Inflammatory macrophage treated with lipopolysaccharide for 1 hour (primary cell): Measurements from ENCODE around the gene TRIM46.
A peak's percentile ranks its signal among the peaks of the same experiment; 100 is the strongest.

Experiments used
- DNase-seq, 2 donors: peaks; one replicate each; pipeline ENCODE4 v3.0.0-alpha.2; 2020 to 2022

The TRIM46 gene

DNA sequence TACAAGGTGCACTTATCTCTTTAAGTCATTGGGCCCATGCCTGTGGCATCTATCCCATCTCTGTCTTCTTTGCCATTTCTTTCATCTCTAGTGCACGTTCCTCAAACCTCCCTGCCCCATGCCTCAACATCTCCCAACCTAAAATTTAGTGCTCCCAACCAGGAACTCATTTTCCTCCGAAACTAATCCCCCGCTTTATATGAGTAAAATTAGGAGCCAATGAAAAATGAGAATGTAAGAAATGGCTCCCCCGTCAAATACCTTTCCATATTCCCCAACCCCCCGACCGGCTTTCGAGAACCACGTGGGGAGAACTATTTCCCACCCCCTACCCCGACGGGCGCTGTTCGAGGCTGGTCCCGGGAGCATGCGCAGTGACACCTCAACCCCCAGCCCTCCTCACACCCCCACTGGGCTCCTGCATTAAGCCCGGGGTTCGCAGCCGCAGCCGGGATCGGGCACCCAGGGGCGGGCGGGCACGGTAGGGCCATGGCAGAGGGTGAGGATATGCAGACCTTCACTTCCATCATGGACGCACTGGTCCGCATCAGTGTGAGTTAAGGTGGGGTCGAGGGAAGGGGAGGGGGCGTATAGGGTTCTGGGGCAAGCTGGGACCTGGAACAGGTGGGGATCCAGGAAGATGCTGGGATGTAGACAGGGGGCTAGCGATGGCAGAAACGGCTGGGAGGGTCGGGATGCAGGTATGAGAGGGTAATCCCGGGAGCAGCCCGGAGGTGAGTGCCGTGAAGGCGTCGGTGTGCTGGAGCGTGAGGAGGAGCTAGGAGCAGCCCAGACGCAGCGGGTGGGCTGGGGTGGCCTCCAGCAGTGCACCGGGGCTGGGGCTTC lies at the start of gene TRIM46:
Gene TRIM46 (plus strand): TSS at position 372 of the 846 bp plus-strand sequence. CDS start 118 bp downstream, at position 490.
- DNase-seq: no peak

DNA sequence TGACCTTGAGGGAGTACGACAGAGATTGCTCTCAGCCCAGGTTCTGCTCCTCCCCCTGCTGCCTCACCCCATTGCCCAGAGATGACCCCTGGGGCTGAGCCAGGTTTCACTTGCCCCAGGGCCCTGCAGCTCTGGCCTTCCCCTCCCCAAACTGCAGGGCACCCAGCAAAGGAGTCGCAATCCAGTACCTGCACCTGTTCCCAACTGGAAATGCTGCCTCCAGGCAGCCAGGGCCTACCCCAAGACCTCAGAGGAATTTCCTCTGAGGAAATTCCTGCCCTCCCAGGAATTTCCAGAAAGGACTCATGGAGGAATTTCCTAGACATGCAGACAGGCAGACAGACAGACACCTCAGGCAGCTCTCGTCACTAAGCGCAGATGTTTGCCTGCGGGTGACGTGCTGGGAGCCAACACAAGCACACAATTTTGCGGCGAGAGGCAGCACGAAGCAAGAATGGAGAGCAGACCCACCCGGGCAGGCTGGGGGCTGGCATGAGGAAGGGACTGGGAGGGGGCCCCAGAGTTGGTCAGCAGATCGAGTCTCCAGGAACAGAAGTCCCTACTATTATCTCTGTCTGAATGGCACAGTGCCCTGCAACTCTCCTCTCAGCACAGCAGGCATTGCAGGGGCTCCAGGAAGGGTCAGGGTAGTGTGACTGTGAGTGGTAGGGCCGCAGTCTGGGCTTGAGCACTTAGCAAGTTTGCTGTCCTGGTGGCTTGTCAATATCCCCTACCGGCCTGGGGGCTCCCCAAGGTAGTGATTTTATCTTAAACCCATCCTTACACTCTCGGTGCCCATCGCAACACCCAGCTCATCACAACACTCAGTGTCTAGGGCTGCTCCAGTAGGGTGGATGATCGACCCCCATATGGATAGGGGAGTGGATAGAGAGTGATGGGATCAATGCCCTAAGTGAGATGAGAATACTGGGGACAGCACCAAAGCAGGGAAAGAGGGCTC lies 48.9 kb upstream of the TRIM46 start:
- peak in 1 of 2 donors; percentile 39 for DNase-seq

GRCh38 chr1:155125511-155125945 lies 48.1 kb upstream of the TRIM46 start:
- DNase-seq: no peak

DNA sequence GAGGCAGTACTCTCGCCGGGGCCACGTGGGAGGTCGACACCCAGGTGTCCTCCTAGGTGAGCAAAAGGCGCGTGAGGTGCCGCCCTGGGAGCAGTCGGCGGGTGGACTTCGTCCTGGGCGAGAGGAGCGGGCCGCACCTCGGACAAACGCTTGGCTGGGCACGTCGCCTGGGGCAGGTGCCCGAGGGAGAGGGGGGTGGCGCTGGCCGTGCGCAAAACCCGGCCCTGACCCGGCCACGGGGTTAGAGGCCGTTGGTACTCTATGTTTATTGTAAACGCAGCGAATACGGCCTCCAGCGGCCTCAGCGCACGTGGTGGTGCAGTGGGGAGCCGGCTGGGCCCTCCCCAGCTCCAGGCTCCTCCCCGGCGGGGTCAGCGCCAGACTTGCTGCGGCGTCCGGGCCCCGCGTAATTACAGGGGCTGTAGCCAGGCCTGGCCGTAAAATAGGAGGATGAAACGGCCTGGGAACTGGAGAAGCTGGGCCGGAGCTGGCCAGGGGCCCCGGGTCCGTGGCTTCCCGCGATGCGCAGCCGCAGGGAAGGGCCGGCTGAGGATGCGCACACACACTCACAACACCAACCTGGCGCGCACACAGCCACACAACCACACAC lies 47.6 kb upstream of the TRIM46 start:
- no peak for DNase-seq

DNA sequence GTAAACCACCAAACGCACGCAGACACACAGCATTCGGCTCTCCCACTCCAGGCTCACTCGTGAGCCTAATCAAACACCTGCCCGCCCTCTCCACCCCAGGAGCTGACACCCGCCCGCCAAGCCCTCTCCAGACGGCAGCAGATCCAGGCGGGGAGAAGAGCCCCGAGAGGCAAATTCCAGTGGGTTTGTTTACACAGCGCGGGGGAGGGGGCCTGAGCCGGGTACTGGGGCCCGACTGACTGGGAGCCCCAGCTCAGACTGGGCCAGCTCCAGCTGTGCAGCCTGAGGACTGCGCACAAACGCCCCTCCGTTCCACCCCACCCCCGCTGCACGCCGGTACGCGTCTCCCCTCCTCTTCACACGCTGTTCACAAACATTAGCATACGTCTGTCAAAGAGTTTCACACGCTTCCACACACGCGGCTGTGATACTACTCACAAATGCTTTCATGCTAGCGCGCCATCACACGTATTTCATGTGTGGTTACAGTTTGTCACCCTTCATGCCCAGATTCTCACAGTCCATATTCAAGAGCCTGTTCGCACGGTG lies 47.0 kb upstream of the TRIM46 start:
- no peak for DNase-seq

DNA sequence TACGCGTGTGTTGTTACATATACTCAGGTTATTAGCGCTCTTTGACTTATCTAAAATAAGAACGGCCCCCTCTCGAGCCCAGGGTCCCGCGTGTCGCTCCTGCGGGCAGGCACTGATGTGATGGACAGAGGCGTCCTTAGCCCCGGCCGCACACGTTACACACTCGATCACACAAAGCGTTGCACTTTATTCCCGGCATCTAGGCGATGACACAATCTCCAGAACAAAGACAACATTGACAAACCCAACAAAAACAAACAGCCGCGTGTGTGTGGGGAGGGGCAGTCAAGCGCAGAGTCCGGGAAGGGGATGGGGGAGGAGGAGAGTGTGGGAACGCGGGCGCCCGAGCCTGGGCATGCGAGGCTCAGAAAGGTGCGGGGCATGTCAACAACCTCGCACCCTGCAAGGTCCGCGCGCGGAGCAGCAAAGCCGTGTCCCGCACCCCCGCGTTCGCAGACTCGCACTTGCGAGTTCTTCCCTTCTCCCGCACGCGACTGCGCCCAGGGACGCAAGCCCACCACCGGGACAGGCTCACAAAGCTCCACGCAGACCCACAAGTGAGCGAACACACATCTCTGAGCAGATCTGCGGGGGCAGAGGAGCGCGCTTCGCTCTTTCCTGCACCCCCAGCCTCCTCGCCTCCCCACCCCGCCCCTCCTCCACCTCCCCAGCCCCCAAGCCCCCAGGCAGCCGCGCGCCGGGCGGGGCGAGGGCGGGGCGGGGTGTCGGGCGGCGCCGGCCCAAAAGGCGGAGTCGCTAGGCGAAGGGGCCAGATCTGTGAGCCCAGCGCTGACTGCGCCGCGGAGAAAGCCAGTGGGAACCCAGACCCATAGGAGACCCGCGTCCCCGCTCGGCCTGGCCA lies 46.3 kb upstream of the TRIM46 start, which contains the start of gene EFNA1:
Gene EFNA1 (plus strand): TSS at position 772 of the 862 bp plus-strand sequence. CDS start 102 bp downstream, outside the sequence.
- no peak for DNase-seq

DNA sequence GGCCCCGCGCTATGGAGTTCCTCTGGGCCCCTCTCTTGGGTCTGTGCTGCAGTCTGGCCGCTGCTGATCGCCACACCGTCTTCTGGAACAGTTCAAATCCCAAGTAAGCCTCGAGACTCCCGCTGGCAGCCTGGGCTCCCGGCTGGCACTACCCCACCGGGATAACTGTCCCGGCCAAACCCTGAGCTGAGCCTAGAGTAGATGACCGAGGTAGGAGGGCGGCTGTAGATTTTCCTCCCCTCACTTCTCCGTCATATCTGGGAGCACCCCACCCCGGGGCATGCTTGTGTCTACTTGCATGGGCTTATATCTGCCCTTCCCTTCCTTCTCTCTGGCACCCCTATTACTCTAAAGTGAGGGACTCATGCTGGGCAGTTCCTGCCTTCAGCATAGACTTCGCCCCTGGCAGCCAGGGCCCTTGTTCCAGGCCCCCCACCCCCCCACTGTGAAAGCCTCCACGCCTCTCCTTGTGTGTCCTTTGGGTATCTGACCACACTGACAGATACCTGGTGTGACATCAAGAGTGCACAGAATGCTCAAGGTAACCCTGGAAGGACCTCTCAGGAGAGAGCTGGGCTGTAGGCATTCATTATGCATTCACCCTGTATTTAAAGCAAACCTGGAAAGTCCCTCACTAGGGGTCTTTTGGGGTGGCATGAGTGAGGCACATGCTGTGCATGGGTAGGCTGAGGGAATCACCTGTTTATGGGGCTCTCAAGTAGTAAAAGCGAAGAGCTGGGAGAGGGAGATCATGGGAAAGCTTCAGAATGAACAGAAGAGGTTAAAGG lies 45.5 kb upstream of the TRIM46 start:
- no peak for DNase-seq

DNA sequence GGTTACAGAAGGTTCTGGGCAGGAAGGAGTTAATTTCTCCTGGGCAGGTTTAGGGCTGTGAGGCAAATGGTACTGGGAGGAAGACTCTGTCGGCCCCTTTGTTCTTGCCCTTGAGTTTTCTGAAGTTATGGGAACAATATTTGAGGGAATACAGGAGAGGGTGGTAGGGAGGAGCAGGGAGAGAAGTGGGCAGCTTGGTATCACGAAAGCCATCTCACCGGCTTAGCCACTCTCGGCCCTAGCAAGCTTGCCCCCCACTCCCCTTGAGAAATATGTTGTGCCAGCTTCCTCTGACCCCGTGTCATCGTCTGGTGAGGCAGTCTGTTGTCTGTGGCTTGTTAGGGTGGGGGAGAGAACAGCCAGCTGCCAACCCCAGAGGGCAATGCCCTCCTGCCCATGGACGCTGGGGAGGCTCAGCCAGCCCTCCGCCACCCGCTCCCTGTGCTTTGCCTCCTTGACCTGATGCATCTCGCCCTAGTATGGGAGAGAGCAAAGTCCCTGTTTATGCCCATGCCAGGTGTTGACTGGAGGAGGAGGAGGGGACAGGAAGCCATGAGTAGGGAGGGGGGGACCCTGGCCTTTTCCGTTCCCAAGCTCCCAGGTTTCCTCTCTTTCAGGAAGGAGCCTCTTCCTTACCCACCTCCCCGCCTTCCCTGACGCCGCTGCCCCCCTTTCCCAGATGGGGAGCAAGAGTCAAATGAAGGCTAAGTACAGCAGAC lies 44.7 kb upstream of the TRIM46 start:
- no peak for DNase-seq

- DNase-seq: no peak
These were observed 43.2 kb upstream of the TRIM46 start for GRCh38 chr1:155130272-155131006.

DNA sequence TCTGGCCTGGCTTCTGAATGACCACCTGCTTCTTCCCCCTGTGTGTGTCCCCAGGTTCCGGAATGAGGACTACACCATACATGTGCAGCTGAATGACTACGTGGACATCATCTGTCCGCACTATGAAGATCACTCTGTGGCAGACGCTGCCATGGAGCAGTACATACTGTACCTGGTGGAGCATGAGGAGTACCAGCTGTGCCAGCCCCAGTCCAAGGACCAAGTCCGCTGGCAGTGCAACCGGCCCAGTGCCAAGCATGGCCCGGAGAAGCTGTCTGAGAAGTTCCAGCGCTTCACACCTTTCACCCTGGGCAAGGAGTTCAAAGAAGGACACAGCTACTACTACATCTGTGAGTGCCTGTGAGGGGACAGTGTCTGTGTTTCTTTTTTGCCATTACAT lies 42.4 kb upstream of the TRIM46 start:
- DNase-seq: no peak

DNA sequence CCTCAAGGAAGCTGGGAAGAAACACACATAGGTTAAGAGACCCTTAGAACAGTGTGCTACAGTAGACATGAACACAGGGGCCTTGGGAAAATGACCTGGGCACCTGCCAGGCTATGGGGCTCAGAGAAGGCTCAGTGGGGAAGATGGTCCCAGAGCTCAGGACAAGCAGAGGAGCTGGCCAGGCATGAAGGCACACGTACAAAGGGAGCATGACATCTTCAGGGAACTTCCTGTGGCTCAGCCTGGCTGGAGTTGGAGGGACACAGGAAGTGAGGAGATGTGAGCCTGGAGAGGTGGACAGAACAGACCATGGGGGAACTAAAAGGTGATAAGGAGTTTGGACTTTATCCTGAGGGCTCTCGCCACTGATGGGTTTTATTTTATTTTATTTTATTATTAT lies 41.8 kb upstream of the TRIM46 start:
- DNase-seq: no peak

GRCh38 chr1:155133799-155134281 lies 39.8 kb upstream of the TRIM46 start:
- no peak for DNase-seq

GRCh38 chr1:155134322-155134721 lies 39.3 kb upstream of the TRIM46 start:
- DNase-seq: no peak

DNA sequence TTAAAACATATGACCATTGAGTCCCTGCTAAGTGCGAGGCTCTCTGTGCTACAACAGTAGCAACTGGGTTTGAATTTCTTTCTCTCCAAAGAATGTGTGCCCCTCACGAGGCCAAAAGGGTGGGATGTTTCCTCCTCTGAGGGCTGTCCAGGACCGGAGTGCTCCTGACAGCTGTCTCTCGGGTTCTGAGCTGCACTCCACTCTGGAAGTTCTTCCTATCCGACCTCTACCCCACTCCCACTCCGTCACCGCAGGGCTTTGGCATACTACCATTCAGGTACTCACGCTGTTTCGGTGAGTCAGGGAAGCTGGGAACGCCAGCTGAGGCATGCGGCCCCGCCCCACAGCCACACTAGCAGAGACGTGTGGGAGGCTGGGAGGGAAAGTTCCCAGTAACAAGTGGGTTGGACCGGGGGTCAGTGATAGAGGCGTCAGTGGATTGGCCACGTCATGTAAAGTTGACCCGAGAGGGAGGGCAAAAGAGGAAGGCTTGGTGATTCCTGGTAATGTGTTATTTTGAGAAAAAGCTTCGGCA lies 38.7 kb upstream of the TRIM46 start:
- DNase-seq: peak; percentile 94 to 97

DNA sequence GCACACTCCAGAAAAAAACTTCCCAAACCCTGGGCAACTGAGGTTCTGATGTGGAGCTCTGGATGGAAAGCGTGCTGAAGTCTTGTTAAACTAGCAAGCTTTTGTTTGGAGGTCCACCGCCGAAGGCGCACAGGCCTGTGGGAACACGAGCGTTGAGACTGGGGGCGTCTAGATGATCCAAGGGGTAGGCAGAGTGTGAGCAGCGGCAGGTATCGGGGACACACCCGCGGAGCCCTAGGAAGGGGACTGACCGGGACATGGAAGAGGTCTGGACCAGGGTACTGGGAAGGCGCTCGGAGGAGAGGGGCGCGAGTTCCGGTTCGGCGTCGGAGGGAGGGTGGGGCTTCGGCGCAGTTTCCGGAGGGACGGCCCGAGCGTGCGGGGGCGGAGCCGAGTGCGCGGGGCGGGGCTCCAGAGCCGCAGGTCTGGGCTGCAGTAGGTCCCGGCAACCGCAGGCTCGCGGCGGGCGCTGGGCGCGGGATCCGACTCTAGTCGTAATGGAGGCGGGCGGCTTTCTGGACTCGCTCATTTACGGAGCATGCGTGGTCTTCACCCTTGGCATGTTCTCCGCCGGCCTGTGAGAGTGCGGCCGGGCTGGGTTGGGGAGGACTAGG lies 38.1 kb upstream of the TRIM46 start, which contains the start of gene SLC50A1:
Gene SLC50A1 (plus strand): TSS at position 438 of the 614 bp plus-strand sequence. CDS start 60 bp downstream, at position 498.
- DNase-seq: peak; percentile 94 to 97

DNA sequence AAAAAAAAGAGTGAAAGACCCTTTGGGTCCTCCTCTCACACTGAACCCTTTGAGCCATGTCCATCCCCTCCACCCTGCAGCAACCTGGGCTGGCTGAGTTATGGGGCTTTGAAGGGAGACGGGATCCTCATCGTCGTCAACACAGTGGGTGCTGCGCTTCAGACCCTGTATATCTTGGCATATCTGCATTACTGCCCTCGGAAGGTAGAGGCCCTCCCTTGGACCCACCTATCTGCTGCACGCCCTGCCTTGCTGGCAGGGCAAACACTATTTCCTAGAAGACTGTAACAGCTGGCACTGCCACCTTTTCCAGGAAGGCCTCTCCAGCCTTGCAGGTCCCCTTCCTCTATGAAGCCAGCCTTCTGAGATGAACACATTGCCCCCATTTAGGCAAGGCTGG lies 36.9 kb upstream of the TRIM46 start:
- DNase-seq: no peak

DNA sequence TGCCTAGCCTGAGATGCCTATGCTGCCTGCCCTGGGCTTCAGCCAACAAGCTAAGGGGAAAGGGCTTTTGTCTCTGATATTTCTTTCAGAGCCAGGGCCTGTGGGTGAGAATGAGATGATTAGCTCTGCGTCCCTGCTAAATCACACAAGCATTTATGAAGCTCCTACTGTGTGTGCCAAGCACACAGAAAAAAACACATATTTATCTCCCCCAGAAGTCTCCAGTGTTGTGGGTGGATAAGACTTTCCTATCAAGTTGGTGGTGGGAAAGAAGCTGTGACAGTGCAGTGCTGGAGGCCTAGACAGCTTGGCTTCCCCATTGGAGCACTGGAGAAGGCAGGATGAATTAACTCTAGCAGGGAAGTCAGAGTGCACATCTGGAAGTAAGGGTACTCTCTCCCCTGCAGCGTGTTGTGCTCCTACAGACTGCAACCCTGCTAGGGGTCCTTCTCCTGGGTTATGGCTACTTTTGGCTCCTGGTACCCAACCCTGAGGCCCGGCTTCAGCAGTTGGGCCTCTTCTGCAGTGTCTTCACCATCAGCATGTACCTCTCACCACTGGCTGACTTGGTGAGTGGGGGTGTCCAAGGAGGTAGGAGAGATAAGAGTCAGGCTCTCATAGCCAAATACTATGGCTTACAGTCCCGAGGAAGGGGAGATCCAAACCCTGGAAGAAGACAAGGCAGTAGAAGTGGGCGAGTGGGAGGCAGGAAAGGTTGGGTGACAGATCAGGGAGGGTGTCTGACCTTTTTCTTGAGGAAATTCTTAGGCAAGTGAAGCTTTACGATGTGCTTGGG lies 36.3 kb upstream of the TRIM46 start:
- DNase-seq: no peak
